Activated B cell treated with CpG ODN at 0.5 μM for 24 hours (primary cell): ENCODE measurements around the gene NOG. TPM values are rescaled to one million over a fixed set of nuclear protein-coding genes. Genes with fewer than 3 reads are reported as not detected.
A peak's percentile ranks its signal among the peaks of the same experiment; 100 is the strongest.

ENCODE experiments used
- ATAC-seq: fragments of 200-7000 bp; cut with Tn5 transposase; one replicate; pipeline ENCODE4 v1.10.0; 2021; ENCODE audit warnings: low read depth, mild to moderate bottlenecking, moderate library complexity
- CTCF ChIA-PET: fragments of 350-600 bp; sonication (Branson Sonifier 250); formaldehyde crosslinking; loops from one replicate; lab custom pipeline; 2021; ENCODE audit warnings: antibody characterized with exemption; lab: Charles Lee
- POLR2A ChIA-PET: fragments of 350-600 bp; sonication (Branson Sonifier 250); formaldehyde crosslinking; loops from one replicate; lab custom pipeline; 2021; ENCODE audit warnings: antibody characterized with exemption; lab: Charles Lee
- DNase-seq: peaks from one replicate; pipeline ENCODE4 v3.0.0; 2022
- H3K27ac Mint-ChIP-seq: one replicate; pipeline ENCODE4 v1.8.0; 2020; ENCODE audit warnings: mixed read lengths
- H3K27me3 Mint-ChIP-seq: one replicate; pipeline ENCODE4 v1.8.0; 2021; ENCODE audit warnings: mixed read lengths
- H3K36me3 Mint-ChIP-seq: one replicate; pipeline ENCODE4 v1.8.0; 2021; ENCODE audit warnings: low read depth, mixed read lengths
- H3K4me1 Mint-ChIP-seq: one replicate; pipeline ENCODE4 v1.8.0; 2021; ENCODE audit warnings: mixed read lengths
- H3K4me3 Mint-ChIP-seq: one replicate; pipeline ENCODE4 v1.8.0; 2020; ENCODE audit warnings: mild to moderate bottlenecking, mixed read lengths
- H3K9me3 Mint-ChIP-seq: one replicate; pipeline ENCODE4 v1.8.0; 2020; ENCODE audit warnings: mixed read lengths
- CTCF ChIP-seq: fragments of 200-600 bp; IDR thresholded peaks from one replicate; pipeline ENCODE4 v1.8.0; 2022; ENCODE audit warnings: antibody characterized with exemption, mild to moderate bottlenecking
- intact Hi-C: fragments of 100-400 bp; cut with micrococcal nuclease; formaldehyde crosslinking; loops from one replicate; pipeline ENCODE4 v1.15.1; 2024
- total RNA-seq: library from RNA; stranded (reverse); gene quantifications from 2 replicates; pipeline ENCODE4 v1.2.3, GENCODE V29; 2022

NOG gene
- total RNA-seq, 1 donor from 2014 or later = not detected

GRCh38 chr17:56577843-56578204, 15.7 kb upstream of the NOG start:
- H3K9me3 Mint-ChIP-seq = peaks cover 5% of the 10 kb centered on the region
- intact Hi-C loops = no loop called here
- no peaks in the 10 kb centered on the region for H3K4me1 Mint-ChIP-seq
- ChIA-PET CTCF (no interaction called here), POLR2A (no interaction called here)
- H3K36me3 Mint-ChIP-seq = no peaks in the 10 kb centered on the region
- no peak overlapping the region for H3K27ac Mint-ChIP-seq
- ATAC-seq (no peak), DNase-seq (no peak)
- no peak for TF ChIP-seq CTCF
- no peak overlapping the region for H3K4me3 Mint-ChIP-seq
- H3K27me3 Mint-ChIP-seq = peaks cover 19% of the 10 kb centered on the region

- DNase-seq = no peak
- Mint-ChIP-seq H3K36me3 (no peaks in the 10 kb centered on the region), H3K9me3 (peaks cover 5% of the 10 kb centered on the region), H3K4me3 (no peak overlapping the region), H3K27me3 (peaks cover 21% of the 10 kb centered on the region), H3K4me1 (no peaks in the 10 kb centered on the region), H3K27ac (no peak overlapping the region)
- TF ChIP-seq CTCF = no peak
- POLR2A ChIA-PET = no interaction called here
- CTCF ChIA-PET = no interaction called here
- ATAC-seq = no peak
- intact Hi-C loops = no loop called here
Observed at GRCh38 chr17:56581635-56582627, 11.6 kb upstream of the NOG start.

GRCh38 chr17:56583772-56584171, 9.7 kb upstream of the NOG start:
- DNase-seq = no peak
- Mint-ChIP-seq H3K4me1 (no peaks in the 10 kb centered on the region), H3K27ac (no peak overlapping the region), H3K27me3 (peaks cover 27% of the 10 kb centered on the region), H3K9me3 (peaks cover 5% of the 10 kb centered on the region), H3K36me3 (no peaks in the 10 kb centered on the region), H3K4me3 (no peak overlapping the region)
- POLR2A ChIA-PET = no interaction called here
- TF ChIP-seq CTCF = no peak
- CTCF ChIA-PET = no interaction called here
- intact Hi-C loops = no loop called here
- ATAC-seq = no peak

- TF ChIP-seq CTCF = no peak
- ChIA-PET CTCF (no interaction called here), POLR2A (no interaction called here)
- intact Hi-C loops = no loop called here
- H3K27ac Mint-ChIP-seq = no peak overlapping the region
- H3K4me1 Mint-ChIP-seq = peaks cover 2% of the 10 kb centered on the region
- peaks cover 46% of the 10 kb centered on the region for H3K27me3 Mint-ChIP-seq
- H3K36me3 Mint-ChIP-seq = no peaks in the 10 kb centered on the region
- ATAC-seq = no peak
- DNase-seq = no peak
- no peak overlapping the region for H3K4me3 Mint-ChIP-seq
- H3K9me3 Mint-ChIP-seq = no peaks in the 10 kb centered on the region
Observed at GRCh38 chr17:56587298-56587697, 6.2 kb upstream of the NOG start.

GRCh38 chr17:56592487-56593085, 913 bp upstream of the NOG start:
- peak overlapping the region; percentile 74 for H3K4me3 Mint-ChIP-seq
- CTCF ChIA-PET = interaction anchor here (1.1 to 3.9 kb wide), 4 partner anchors 123 to 194 kb away, joined by 3 to 26 read pairs (median 12); no protein-coding TSS in a partner anchor
- intact Hi-C loops = loop anchor here (1.0 to 10.0 kb wide), 6 partner anchors 62 to 1068 kb away; no protein-coding TSS in a partner anchor
- TF ChIP-seq CTCF = no peak
- POLR2A ChIA-PET = no interaction called here
- H3K27ac Mint-ChIP-seq = no peak overlapping the region
- peak; percentile 81 for ATAC-seq
- peaks cover 49% of the 10 kb centered on the region for H3K27me3 Mint-ChIP-seq
- H3K36me3 Mint-ChIP-seq = no peaks in the 10 kb centered on the region
- H3K9me3 Mint-ChIP-seq = no peaks in the 10 kb centered on the region
- H3K4me1 Mint-ChIP-seq = peaks cover 33% of the 10 kb centered on the region
- DNase-seq = peak; percentile 75
